ENCODE results near the gene ACE2.
A peak's percentile ranks its signal among the peaks of the same experiment; 100 is the strongest.

ACE2 gene

GRCh38 chrX:15564981-15565579, 35.7 kb downstream of the ACE2 start:
- Histone ChIP-seq H3K9me3 (ENCODE audit: insufficient read depth, low read length) (no peaks in the 10 kb centered on the region), H3K4me1 (ENCODE audit: insufficient read depth, insufficient read length) (no peaks in the 10 kb centered on the region), H3K27me3 (ENCODE audit: insufficient read depth, insufficient read length) (no peaks in the 10 kb centered on the region), H3K4me3 (ENCODE audit: insufficient read length, low read depth) (no peak overlapping the region), H3K9ac (ENCODE audit: insufficient read length, low read depth) (no peak overlapping the region), H3K36me3 (ENCODE audit: insufficient read depth, insufficient read length, low read length) (no peaks in the 10 kb centered on the region)
- peak; percentile 32 for DNase-seq (ENCODE audit: low read depth, low spot score)
- TF ChIP-seq SUZ12 (IDR thresholded peaks at IDR 0.05; ENCODE audit: extremely low read depth, insufficient read depth, insufficient read length): no peak
- no peak for TF ChIP-seq YY1 (IDR thresholded peaks at IDR 0.05; ENCODE audit: insufficient read depth, insufficient read length)
- no peak for TF ChIP-seq ZNF274 (IDR thresholded peaks at IDR 0.05; ENCODE audit: low read depth, low read length)

GRCh38 chrX:15563056-15563455, 37.7 kb downstream of the ACE2 start:
- H3K36me3 ChIP-seq (ENCODE audit: insufficient read depth, insufficient read length, low read length): no peaks in the 10 kb centered on the region
- no peak for TF ChIP-seq SUZ12 (IDR thresholded peaks at IDR 0.05; ENCODE audit: extremely low read depth, insufficient read depth, insufficient read length)
- H3K9ac ChIP-seq (ENCODE audit: insufficient read length, low read depth): no peak overlapping the region
- no peaks in the 10 kb centered on the region for H3K4me1 ChIP-seq (ENCODE audit: insufficient read depth, insufficient read length)
- H3K27me3 ChIP-seq (ENCODE audit: insufficient read depth, insufficient read length): no peaks in the 10 kb centered on the region
- H3K9me3 ChIP-seq (ENCODE audit: insufficient read depth, low read length): no peaks in the 10 kb centered on the region
- no peak overlapping the region for H3K4me3 ChIP-seq (ENCODE audit: insufficient read length, low read depth)
- DNase-seq (ENCODE audit: low read depth, low spot score): no peak

GRCh38 chrX:15560924-15561323, 39.8 kb downstream of the ACE2 start:
- TF ChIP-seq YY1 (IDR thresholded peaks at IDR 0.05; ENCODE audit: insufficient read depth, insufficient read length) (no peak), ZNF274 (IDR thresholded peaks at IDR 0.05; ENCODE audit: low read depth, low read length) (no peak), SUZ12 (IDR thresholded peaks at IDR 0.05; ENCODE audit: extremely low read depth, insufficient read depth, insufficient read length) (no peak)
- no peak overlapping the region for H3K4me3 ChIP-seq (ENCODE audit: insufficient read length, low read depth)
- no peaks in the 10 kb centered on the region for H3K27me3 ChIP-seq (ENCODE audit: insufficient read depth, insufficient read length)
- no peaks in the 10 kb centered on the region for H3K9me3 ChIP-seq (ENCODE audit: insufficient read depth, low read length)
- H3K4me1 ChIP-seq (ENCODE audit: insufficient read depth, insufficient read length): no peaks in the 10 kb centered on the region
- no peaks in the 10 kb centered on the region for H3K36me3 ChIP-seq (ENCODE audit: insufficient read depth, insufficient read length, low read length)
- no peak overlapping the region for H3K9ac ChIP-seq (ENCODE audit: insufficient read length, low read depth)
- no peak for DNase-seq (ENCODE audit: low read depth, low spot score)

GRCh38 chrX:15559227-15559626, 41.5 kb downstream of the ACE2 start:
- no peak for TF ChIP-seq YY1 (IDR thresholded peaks at IDR 0.05; ENCODE audit: insufficient read depth, insufficient read length)
- no peak overlapping the region for H3K4me3 ChIP-seq (ENCODE audit: insufficient read length, low read depth)
- H3K36me3 ChIP-seq (ENCODE audit: insufficient read depth, insufficient read length, low read length): no peaks in the 10 kb centered on the region
- H3K9ac ChIP-seq (ENCODE audit: insufficient read length, low read depth): no peak overlapping the region
- H3K4me1 ChIP-seq (ENCODE audit: insufficient read depth, insufficient read length): no peaks in the 10 kb centered on the region
- H3K27me3 ChIP-seq (ENCODE audit: insufficient read depth, insufficient read length): no peaks in the 10 kb centered on the region
- no peaks in the 10 kb centered on the region for H3K9me3 ChIP-seq (ENCODE audit: insufficient read depth, low read length)
- no peak for DNase-seq (ENCODE audit: low read depth, low spot score)

GRCh38 chrX:15549189-15550012, 51.4 kb downstream of the ACE2 start:
- H3K27me3 ChIP-seq (ENCODE audit: insufficient read depth, insufficient read length): no peaks in the 10 kb centered on the region
- H3K9ac ChIP-seq (ENCODE audit: insufficient read length, low read depth): no peak overlapping the region
- H3K4me3 ChIP-seq (ENCODE audit: insufficient read length, low read depth): no peak overlapping the region
- H3K36me3 ChIP-seq (ENCODE audit: insufficient read depth, insufficient read length, low read length): no peaks in the 10 kb centered on the region
- no peak for TF ChIP-seq YY1 (IDR thresholded peaks at IDR 0.05; ENCODE audit: insufficient read depth, insufficient read length)
- no peak for TF ChIP-seq ZNF274 (IDR thresholded peaks at IDR 0.05; ENCODE audit: low read depth, low read length)
- no peak for TF ChIP-seq SUZ12 (IDR thresholded peaks at IDR 0.05; ENCODE audit: extremely low read depth, insufficient read depth, insufficient read length)
- H3K4me1 ChIP-seq (ENCODE audit: insufficient read depth, insufficient read length): no peaks in the 10 kb centered on the region
- DNase-seq (ENCODE audit: low read depth, low spot score): no peak
- no peaks in the 10 kb centered on the region for H3K9me3 ChIP-seq (ENCODE audit: insufficient read depth, low read length)

GRCh38 chrX:15547356-15547755, 53.4 kb downstream of the ACE2 start:
- TF ChIP-seq ZNF274 (IDR thresholded peaks at IDR 0.05; ENCODE audit: low read depth, low read length) (no peak), YY1 (IDR thresholded peaks at IDR 0.05; ENCODE audit: insufficient read depth, insufficient read length) (no peak), SUZ12 (IDR thresholded peaks at IDR 0.05; ENCODE audit: extremely low read depth, insufficient read depth, insufficient read length) (no peak)
- no peaks in the 10 kb centered on the region for H3K9me3 ChIP-seq (ENCODE audit: insufficient read depth, low read length)
- no peak overlapping the region for H3K9ac ChIP-seq (ENCODE audit: insufficient read length, low read depth)
- H3K36me3 ChIP-seq (ENCODE audit: insufficient read depth, insufficient read length, low read length): no peaks in the 10 kb centered on the region
- no peak for DNase-seq (ENCODE audit: low read depth, low spot score)
- H3K4me3 ChIP-seq (ENCODE audit: insufficient read length, low read depth): no peak overlapping the region
- no peaks in the 10 kb centered on the region for H3K4me1 ChIP-seq (ENCODE audit: insufficient read depth, insufficient read length)
- no peaks in the 10 kb centered on the region for H3K27me3 ChIP-seq (ENCODE audit: insufficient read depth, insufficient read length)

GRCh38 chrX:15546745-15547144, 54.0 kb downstream of the ACE2 start:
- Histone ChIP-seq H3K9me3 (ENCODE audit: insufficient read depth, low read length) (no peaks in the 10 kb centered on the region), H3K36me3 (ENCODE audit: insufficient read depth, insufficient read length, low read length) (no peaks in the 10 kb centered on the region), H3K4me1 (ENCODE audit: insufficient read depth, insufficient read length) (no peaks in the 10 kb centered on the region), H3K27me3 (ENCODE audit: insufficient read depth, insufficient read length) (no peaks in the 10 kb centered on the region), H3K4me3 (ENCODE audit: insufficient read length, low read depth) (no peak overlapping the region), H3K9ac (ENCODE audit: insufficient read length, low read depth) (no peak overlapping the region)
- TF ChIP-seq YY1 (IDR thresholded peaks at IDR 0.05; ENCODE audit: insufficient read depth, insufficient read length) (no peak), SUZ12 (IDR thresholded peaks at IDR 0.05; ENCODE audit: extremely low read depth, insufficient read depth, insufficient read length) (no peak)
- no peak for DNase-seq (ENCODE audit: low read depth, low spot score)

All from NT2/D1 (cell line).